ENCODE measurements around the gene PIGR. TPM values are rescaled to one million over a fixed set of nuclear protein-coding genes. Genes with fewer than 3 reads are reported as not detected.

Gene PIGR
- total RNA-seq, 2 experiments from 2014 or later: 0.03 TPM; not detected in 1

DNA sequence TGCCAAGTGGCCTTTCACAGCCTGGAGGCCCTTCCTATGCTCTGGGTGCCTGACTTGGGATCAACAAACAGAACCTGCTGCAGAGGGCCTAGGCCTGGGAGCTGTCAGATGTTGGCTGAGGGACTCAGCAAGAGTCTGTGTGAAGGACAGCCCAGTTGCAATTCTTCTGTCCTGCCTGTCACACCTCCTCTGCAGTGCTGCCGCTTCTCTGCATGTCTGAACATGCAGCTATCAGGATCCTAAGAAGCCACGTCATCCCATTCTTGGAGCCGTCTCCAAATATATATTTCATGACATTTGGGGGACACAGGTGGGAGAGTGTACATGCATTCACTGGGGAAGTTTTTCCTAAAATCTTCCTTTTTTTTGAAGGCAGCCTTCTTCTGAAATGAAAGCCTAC is 15.4 kb upstream of the PIGR start:
- Histone ChIP-seq H3K36me3 (ENCODE audit: insufficient read depth, low read length) (no peaks in the 10 kb centered on the region), H4K20me1 (ENCODE audit: insufficient read depth, low read length) (no peaks in the 10 kb centered on the region), H3K4me3 (ENCODE audit: low read depth, low read length, poor library complexity, severe bottlenecking) (no peak overlapping the region), H3K9me2 (ENCODE audit: insufficient read depth, low read length) (no peaks in the 10 kb centered on the region), H3K4me1 (ENCODE audit: insufficient read depth, low read length, poor library complexity, severe bottlenecking) (no peaks in the 10 kb centered on the region), H3K27ac (ENCODE audit: low read depth, low read length, poor library complexity, severe bottlenecking) (no peak overlapping the region), H3K9me3 (ENCODE audit: low read length) (no peaks in the 10 kb centered on the region), H2AFZ (ENCODE audit: low read length) (no peak overlapping the region), H3K4me2 (ENCODE audit: low read length) (no peak overlapping the region), H3K79me2 (ENCODE audit: insufficient read depth, low read depth, low read length) (no peaks in the 10 kb centered on the region)
- ChIA-PET CTCF (ENCODE audit: unreplicated experiment) (no interaction called here), POLR2A (interaction anchor here (1.4 kb wide), 1 partner anchor 11 kb away, joined by 3 read pairs; no protein-coding TSS in a partner anchor)
- no TSS peak for BruUV-seq (replicated peaks)
- intact Hi-C loops (cut with micrococcal nuclease; ENCODE audit: unreplicated experiment): no loop called here
- TF ChIP-seq EZH2phosphoT487 (IDR thresholded peaks at IDR 0.05; ENCODE audit: borderline replicate concordance, low read depth, low read length): no peak
- TF ChIP-seq, protein P1, sequence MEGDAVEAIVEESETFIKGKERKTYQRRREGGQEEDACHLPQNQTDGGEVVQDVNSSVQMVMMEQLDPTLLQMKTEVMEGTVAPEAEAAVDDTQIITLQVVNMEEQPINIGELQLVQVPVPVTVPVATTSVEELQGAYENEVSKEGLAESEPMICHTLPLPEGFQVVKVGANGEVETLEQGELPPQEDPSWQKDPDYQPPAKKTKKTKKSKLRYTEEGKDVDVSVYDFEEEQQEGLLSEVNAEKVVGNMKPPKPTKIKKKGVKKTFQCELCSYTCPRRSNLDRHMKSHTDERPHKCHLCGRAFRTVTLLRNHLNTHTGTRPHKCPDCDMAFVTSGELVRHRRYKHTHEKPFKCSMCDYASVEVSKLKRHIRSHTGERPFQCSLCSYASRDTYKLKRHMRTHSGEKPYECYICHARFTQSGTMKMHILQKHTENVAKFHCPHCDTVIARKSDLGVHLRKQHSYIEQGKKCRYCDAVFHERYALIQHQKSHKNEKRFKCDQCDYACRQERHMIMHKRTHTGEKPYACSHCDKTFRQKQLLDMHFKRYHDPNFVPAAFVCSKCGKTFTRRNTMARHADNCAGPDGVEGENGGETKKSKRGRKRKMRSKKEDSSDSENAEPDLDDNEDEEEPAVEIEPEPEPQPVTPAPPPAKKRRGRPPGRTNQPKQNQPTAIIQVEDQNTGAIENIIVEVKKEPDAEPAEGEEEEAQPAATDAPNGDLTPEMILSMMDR (conservative IDR thresholded peaks at IDR 0.05; ENCODE audit: low read length): no peak
- DNase-seq (ENCODE audit: low spot score): no peak

DNA sequence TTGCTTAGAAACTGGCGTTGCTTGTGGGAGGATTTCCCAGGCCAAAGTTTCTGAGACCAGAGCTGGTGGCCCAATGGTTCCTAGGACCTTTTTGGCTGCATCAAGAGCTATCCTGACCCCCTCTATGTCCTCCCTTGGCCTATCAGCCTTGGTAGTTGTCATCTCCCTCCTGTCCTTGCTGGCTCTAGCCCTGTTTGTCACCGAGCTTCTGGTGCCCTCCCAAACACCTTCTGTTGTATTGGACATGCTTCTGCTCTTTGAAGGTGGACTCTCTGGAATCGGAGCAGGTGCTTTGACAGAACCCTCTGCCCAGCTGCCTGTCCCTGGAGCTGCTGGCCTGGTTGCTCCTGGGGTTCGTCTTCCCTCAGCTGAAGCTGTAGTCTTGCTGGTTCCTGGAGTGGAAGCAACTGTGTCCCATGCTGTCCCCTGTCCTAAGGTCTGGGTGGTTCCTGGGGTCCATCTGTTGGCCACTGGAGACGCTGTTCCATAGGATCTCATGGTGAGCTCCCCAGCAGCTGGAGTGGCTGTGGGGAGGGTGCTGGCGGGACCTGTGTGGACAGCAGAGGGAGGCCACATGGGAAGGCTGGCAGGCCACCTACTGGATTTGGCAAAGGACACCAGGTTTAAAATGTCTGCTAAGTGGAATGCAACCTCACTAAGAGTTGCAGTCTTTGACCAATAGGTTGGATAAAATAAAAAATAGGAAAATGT is 14.6 kb upstream of the PIGR start:
- no peaks in the 10 kb centered on the region for H4K20me1 ChIP-seq (ENCODE audit: insufficient read depth, low read length)
- H3K9me2 ChIP-seq (ENCODE audit: insufficient read depth, low read length): no peaks in the 10 kb centered on the region
- no peak for DNase-seq (ENCODE audit: low spot score)
- no TSS peak for BruUV-seq (replicated peaks)
- intact Hi-C loops (cut with micrococcal nuclease; ENCODE audit: unreplicated experiment): no loop called here
- no peaks in the 10 kb centered on the region for H3K36me3 ChIP-seq (ENCODE audit: insufficient read depth, low read length)
- ChIA-PET POLR2A (interaction anchor here (0.6 to 1.4 kb wide), 2 partner anchors 12 to 16 kb away, joined by 3 read pairs; no protein-coding TSS in a partner anchor), CTCF (ENCODE audit: unreplicated experiment) (no interaction called here)
- H3K79me2 ChIP-seq (ENCODE audit: insufficient read depth, low read depth, low read length): no peaks in the 10 kb centered on the region
- H3K4me3 ChIP-seq (ENCODE audit: low read depth, low read length, poor library complexity, severe bottlenecking): no peak overlapping the region
- H2AFZ ChIP-seq (ENCODE audit: low read length): no peak overlapping the region
- TF ChIP-seq, protein P1 (conservative IDR thresholded peaks at IDR 0.05; ENCODE audit: low read length): no peak
- no peak for TF ChIP-seq EZH2phosphoT487 (IDR thresholded peaks at IDR 0.05; ENCODE audit: borderline replicate concordance, low read depth, low read length)
- no peak overlapping the region for H3K27ac ChIP-seq (ENCODE audit: low read depth, low read length, poor library complexity, severe bottlenecking)
- H3K4me2 ChIP-seq (ENCODE audit: low read length): no peak overlapping the region
- H3K9me3 ChIP-seq (ENCODE audit: low read length): no peaks in the 10 kb centered on the region
- H3K4me1 ChIP-seq (ENCODE audit: insufficient read depth, low read length, poor library complexity, severe bottlenecking): no peaks in the 10 kb centered on the region

DNA sequence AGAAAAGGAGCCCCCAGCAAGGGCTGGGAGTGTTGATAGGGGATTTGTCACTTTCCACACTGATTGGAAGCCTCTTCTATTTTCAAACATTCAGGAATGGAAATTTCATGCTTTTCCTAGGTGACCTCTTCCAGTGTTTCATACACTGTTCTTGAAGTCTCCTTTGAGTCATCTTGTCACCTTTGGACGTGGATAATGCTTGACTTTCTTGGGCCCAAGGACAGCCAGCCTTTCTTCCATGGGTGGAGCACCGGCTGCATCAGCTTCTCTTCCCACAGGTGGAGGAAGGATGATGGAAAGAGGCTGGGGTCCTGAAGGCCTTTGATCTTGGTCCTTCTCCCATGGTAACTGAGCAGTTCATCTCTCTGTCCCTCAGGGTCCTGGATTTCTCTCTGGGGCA is 11.9 kb upstream of the PIGR start:
- Histone ChIP-seq H3K9me2 (ENCODE audit: insufficient read depth, low read length) (no peaks in the 10 kb centered on the region), H3K4me1 (ENCODE audit: insufficient read depth, low read length, poor library complexity, severe bottlenecking) (no peaks in the 10 kb centered on the region)

More for the DNA sequence above, 11.9 kb upstream of the PIGR start:
- Histone ChIP-seq H3K4me2 (ENCODE audit: low read length) (no peak overlapping the region), H4K20me1 (ENCODE audit: insufficient read depth, low read length) (no peaks in the 10 kb centered on the region), H3K27ac (ENCODE audit: low read depth, low read length, poor library complexity, severe bottlenecking) (no peak overlapping the region), H3K9me3 (ENCODE audit: low read length) (no peaks in the 10 kb centered on the region), H3K79me2 (ENCODE audit: insufficient read depth, low read depth, low read length) (no peaks in the 10 kb centered on the region), H3K4me3 (ENCODE audit: low read depth, low read length, poor library complexity, severe bottlenecking) (no peak overlapping the region), H2AFZ (ENCODE audit: low read length) (no peak overlapping the region), H3K36me3 (ENCODE audit: insufficient read depth, low read length) (no peaks in the 10 kb centered on the region)
- no peak for DNase-seq (ENCODE audit: low spot score)
- POLR2A ChIA-PET: no interaction called here
- CTCF ChIA-PET (ENCODE audit: unreplicated experiment): no interaction called here
- TF ChIP-seq EZH2phosphoT487 (IDR thresholded peaks at IDR 0.05; ENCODE audit: borderline replicate concordance, low read depth, low read length): no peak
- TF ChIP-seq, protein P1 (conservative IDR thresholded peaks at IDR 0.05; ENCODE audit: low read length): no peak
- no TSS peak for BruUV-seq (replicated peaks)
- intact Hi-C loops (cut with micrococcal nuclease; ENCODE audit: unreplicated experiment): no loop called here
